HG02973 (cell line): ENCODE measurements around the gene PHTF2.
A peak's percentile ranks its signal among the peaks of the same experiment; 100 is the strongest.

Experiments
- ATAC-seq: cut with Tn5 transposase; IDR thresholded peaks from one replicate; pipeline ENCODE4 v1.9.1; 2021; ENCODE audit warnings: moderate library complexity; ENCODE audit not compliant: unreplicated experiment

Gene PHTF2

GRCh38 chr7:77918676-77919075 lies 120.1 kb downstream of the PHTF2 start:
- ATAC-seq = no peak

- no peak for ATAC-seq
Observed at GRCh38 chr7:77923419-77923818, 124.8 kb downstream of the PHTF2 start.

GRCh38 chr7:77930496-77930895 lies 131.9 kb downstream of the PHTF2 start:
- no peak for ATAC-seq

- no peak for ATAC-seq
Observed at GRCh38 chr7:77931841-77932240, 133.3 kb downstream of the PHTF2 start.

GRCh38 chr7:77933394-77933793 lies 134.8 kb downstream of the PHTF2 start:
- ATAC-seq = no peak

GRCh38 chr7:77935652-77936348 lies 137.2 kb downstream of the PHTF2 start:
- no peak for ATAC-seq

GRCh38 chr7:77940647-77941046 lies 142.1 kb downstream of the PHTF2 start:
- peak; percentile 54 for ATAC-seq

GRCh38 chr7:77942431-77942830 lies 143.9 kb downstream of the PHTF2 start:
- no peak for ATAC-seq

GRCh38 chr7:77944183-77945182 lies 145.9 kb downstream of the PHTF2 start:
- no peak for ATAC-seq

- no peak for ATAC-seq
Observed at GRCh38 chr7:77950548-77950947, 152.0 kb downstream of the PHTF2 start.

GRCh38 chr7:77954773-77955555 lies 156.4 kb downstream of the PHTF2 start:
- no peak for ATAC-seq

- no peak for ATAC-seq
Observed at GRCh38 chr7:77958436-77958835, 159.9 kb downstream of the PHTF2 start.

GRCh38 chr7:77959080-77959479 lies 160.5 kb downstream of the PHTF2 start:
- no peak for ATAC-seq

GRCh38 chr7:77960336-77960735 lies 161.8 kb downstream of the PHTF2 start:
- ATAC-seq = no peak

GRCh38 chr7:77967429-77967828 lies 168.9 kb downstream of the PHTF2 start:
- ATAC-seq = no peak

GRCh38 chr7:77971726-77972125 lies 173.2 kb downstream of the PHTF2 start:
- ATAC-seq = no peak

- no peak for ATAC-seq
Observed at GRCh38 chr7:77975672-77976480, 177.3 kb downstream of the PHTF2 start.

GRCh38 chr7:77979219-77979618 lies 180.6 kb downstream of the PHTF2 start:
- ATAC-seq = no peak

GRCh38 chr7:77980087-77980713 lies 181.6 kb downstream of the PHTF2 start:
- no peak for ATAC-seq
